HG03095 (cell line): ENCODE data around the gene MX2.
"Not testable (repeated sequence)": the region's sequence is repeated elsewhere in the genome, so short reads cannot be mapped to it uniquely, and the experiment has no call there.

ENCODE experiments used
- ATAC-seq: cut with Tn5 transposase; IDR thresholded peaks from one replicate; pipeline ENCODE4 v1.9.1; 2021; ENCODE audit warnings: moderate library complexity; ENCODE audit not compliant: unreplicated experiment

MX2 gene

DNA sequence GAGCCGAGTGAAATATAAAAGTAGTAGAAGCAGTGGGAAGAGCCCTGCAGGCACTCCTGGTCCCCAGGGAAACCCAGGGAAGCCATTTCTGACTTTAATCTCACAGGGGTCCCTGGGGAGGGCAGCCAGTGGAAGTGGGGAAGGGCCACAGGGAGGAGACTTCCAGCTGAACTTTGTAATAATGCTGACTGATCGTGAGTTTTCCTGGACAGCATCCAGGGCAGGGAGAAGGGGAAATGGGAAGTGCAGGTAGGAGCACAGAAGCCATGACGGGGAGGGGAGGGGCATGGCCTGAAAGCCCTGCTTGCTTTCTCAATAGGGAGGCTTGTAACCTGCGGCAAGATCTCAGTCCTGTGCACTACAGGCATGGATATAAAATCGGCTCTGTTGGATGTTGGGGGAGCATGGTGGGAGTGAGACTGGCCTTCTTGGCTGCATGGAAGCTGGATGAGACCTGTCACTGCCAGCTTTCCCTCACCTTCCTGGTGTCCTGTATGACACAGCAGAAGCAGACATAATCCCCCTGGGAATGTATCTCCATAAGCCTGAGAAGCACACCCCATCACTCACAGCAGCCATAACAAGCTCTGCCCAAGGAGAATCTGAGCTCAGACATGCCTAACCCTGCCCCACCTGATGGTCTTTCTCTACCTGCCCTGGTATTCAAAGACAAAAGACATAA lies 49.1 kb downstream of the MX2 start:
- ATAC-seq: no peak

DNA sequence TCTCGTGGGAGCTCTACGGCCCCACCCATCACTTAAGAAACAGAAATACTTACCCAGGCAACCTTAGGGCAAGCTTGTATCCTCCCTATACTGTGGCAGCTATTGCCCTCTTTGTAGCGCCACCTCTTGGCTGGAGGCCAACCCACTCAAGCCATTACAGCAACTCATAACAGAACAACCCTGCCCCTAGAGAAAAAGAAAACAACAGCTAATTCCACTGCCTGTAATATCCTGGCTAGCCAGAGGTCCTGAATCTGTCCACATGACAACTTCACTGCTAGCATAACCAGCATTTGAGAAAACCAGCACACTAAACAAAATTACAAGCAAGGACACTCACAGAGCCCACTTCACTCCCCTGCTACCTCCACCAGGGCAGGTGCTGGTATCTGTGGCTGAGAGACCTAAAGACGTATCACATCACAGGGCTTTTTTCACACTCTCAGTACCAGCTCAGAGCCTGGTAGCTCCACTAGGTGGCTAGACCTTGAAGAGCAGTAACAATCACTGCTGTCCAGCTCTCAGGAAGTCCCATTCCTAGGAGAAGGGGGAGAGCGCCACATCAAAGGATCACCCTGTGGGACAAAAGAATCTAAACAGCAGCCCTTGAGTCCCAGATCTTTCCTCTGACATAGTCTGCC lies 49.7 kb downstream of the MX2 start:
- ATAC-seq: no peak

DNA sequence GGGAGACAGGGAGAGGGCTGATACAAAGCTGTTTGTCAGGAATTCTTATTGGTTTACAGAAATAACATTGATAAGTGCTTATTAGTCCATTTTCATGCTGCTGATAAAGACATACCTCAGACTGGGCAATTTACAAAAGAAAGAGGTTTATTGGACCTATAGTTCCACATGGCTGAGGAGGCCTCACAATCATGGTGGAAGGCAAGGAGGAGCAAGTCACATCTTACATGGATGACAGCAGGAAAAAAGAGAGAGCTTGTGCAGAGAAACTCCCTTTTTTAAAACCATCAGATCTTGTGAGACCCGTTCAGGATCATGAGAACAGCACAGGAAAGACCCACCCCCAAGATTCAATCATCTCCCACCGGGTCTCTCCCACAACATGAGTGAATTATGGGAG lies 55.7 kb downstream of the MX2 start:
- ATAC-seq: not testable (repeated sequence)

DNA sequence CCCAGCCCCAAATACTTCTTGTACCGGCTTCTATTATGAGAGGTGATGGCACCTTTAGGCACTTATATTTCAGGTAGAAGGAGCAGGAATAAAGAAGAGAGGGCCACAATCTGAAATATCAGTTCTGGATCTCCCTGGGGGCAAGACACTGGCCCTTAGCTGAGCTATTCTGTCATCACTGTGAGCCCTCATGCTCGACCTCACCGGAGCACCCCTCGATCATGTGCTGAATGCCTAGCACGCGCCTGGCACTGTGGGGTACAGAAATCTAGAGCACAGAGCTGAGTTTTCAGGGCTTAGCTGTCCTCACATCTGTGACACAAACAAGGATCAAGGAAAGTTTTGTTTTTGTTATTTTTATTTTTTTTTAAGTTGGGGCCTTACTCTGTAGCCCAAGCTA lies 56.6 kb downstream of the MX2 start:
- ATAC-seq: no peak

DNA sequence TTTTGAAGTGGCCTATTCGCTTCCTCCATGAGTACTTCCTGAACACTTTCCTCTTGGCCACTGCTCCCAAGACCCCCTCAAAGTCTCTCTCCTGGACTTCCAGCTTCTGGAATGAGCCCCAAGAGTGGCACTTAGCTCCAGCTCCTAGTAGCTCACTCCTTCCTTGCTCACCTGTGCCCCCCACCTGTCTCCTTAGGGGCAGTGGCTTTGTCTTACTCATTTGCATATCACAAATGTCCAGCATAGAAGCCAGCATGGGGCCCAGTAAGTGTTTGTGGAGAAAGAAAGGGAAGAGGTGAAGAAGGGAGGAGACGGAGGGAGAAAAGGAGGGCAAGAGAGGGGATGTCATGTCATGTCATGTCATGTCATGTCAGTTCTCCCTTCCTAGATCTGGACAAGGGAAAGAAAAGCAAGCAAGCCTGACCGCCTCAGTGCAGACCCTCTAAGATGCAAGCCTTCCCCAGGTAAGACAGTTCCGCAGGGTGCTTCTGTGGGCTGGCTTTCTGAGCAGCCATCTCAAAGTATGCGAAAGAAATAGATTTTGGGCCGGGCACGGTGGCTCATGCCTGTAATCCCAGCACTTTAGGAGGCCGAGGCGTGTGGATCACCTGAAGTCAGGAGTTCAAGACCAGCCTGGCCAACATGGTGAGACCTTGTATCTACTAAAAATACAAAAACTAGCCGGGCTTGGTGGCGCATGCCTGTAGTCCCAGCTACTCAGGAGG lies 57.3 kb downstream of the MX2 start:
- no peak for ATAC-seq

DNA sequence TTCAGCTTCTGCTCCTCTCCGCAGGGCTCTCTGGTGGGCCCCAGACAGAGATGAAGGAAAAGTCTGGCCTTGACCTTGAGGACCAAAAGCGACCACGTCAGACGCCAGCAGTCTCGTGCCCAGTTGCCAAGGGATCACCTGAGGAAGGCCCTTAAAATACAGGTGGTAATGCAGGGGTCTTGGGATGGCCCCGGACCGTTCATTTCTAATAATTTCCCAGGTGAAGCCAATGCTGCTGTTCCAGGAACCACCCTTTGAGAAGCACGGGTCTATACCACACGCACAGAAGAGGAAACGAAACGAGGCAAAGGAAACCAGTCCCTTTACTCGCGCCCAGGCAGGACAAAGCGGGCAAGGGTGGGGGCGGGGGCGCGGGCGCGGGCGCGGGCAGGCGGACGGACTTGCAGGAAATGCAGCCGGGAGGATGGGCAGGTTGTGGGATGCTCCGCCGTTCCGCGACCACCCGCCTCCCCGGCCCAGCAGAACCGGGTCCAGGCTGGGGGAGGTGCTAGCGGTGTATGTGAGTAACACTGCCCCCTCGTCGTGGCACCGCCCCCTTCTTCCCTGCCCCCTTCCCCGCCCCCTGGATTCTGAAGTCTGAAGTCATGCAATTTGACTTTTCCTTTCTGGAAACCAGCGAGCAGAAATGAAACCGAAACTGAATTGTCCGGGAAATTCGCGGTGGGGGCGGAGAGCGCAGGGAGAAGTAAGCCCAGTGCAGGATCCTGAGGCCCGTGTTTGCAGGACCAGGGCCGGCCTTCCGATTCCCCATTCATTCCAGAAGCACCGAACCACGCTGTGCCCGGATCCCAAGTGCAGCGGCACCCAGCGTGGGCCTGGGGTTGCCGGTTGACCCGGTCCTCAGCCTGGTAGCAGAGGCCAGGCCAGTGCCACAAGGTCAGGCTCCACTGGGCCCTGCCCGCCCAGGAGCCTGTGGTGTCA lies 58.4 kb downstream of the MX2 start:
- peak; percentile 78 for ATAC-seq

DNA sequence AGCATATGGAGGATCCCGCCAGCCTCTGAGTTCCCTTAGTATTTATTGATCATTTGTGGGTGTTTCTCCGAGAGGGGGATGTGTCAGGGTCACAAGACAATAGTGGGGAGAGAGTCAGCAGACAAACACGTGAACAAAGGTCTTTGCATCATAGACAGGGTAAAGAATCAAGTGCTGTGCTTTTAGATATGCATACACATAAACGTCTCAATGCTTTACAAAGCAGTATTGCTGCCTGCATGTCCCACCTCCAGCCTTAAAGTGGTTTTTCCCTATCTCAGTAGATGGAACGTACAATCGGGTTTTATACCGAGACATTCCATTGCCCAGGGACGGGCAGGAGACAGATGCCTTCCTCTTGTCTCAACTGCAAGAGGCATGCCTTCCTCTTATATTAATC lies 59.2 kb downstream of the MX2 start:
- not testable (repeated sequence) for ATAC-seq

DNA sequence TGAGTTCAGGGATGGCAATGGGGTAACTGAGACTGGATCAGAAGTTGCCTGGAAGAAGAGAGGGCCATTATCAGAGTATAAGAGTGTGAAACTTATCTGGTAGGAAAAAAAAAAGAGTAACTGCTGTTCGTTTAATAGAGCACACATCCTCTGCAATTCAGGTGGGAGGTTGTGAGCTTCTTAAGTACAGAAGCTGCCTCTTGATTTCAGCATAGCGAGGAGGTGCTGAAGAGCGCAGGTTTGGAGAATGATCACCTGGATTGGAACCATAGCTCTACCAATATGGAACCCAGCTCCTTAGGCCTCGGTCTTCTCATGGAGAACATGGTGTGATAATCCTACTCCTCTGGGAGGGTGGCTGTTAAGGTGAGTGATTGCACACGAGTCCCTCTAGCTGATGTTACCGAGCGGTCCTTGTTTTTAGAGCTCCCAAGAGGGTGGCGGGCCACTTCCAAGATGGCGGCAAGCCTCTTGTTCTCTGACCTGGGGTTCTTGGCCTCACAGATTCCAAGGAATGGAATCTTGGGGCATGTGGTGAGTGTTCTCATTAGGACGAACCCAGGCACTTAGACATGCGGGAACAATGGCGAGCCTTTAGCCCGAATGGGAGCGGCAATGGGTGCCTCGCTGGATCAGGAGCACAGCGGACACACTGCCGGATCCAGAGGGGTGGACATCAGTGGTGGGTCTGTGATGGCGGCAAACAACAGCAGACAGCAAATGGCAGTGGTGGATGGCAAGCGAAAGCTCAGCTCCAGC lies 60.9 kb downstream of the MX2 start:
- ATAC-seq: no peak

DNA sequence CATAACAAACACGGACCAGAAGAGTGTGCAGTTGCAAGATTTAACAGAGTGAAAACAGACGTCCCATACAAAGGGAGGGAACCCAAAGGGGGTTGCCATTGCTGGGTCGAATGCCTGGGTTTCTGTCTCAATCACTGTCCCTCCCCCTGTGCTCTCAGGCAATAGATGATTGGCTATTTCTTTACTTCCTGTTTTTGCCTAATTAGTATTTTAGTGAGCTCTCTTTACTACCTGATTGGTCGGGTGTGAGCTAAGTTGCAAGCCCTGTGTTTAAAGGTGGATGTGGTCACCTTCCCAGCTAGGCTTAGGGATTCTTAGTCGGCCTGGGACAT lies 61.4 kb downstream of the MX2 start:
- not testable (repeated sequence) for ATAC-seq

DNA sequence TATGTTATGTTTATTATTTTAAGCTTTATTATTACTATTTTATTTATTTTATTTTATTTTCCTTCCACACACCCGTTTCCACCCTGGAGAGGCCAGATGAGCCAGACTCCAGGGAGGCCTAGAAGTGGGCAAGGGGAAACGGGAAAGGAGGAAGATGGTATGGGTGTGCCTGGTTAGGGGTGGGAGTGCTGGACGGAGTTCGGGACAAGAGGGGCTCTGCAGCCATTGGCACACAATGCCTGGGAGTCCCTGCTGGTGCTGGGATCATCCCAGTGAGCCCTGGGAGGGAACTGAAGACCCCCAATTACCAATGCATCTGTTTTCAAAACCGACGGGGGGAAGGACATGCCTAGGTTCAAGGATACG lies 63.7 kb downstream of the MX2 start:
- no peak for ATAC-seq

DNA sequence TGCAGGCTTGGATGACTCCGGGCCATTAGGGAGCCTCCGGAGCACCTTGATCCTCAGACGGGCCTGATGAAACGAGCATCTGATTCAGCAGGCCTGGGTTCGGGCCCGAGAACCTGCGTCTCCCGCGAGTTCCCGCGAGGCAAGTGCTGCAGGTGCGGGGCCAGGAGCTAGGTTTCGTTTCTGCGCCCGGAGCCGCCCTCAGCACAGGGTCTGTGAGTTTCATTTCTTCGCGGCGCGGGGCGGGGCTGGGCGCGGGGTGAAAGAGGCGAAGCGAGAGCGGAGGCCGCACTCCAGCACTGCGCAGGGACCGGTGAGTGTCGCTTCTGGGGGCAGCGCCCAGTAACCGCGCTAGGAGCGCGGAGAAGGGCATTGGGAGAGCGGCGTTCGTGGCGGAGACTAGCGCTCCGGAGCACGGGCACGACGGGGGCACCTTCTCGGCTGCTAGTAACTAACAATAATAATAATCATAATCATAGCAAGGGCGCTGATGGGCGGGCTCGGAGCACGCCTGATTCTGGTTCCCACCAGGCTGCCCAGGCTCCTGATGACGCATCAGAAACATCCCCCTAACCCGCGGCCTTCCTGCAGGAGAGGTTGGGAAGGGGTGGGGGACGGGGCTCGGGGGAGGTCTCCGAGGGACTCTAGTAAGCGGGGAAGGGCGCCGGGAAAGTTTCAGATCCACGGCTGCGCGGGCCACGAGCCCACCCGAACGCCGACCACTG lies 64.3 kb downstream of the MX2 start, which contains the start of gene MX1:
MX1 (plus strand) TSS at position 286 of the 722 bp plus-strand sequence. CDS start 5,832 bp downstream, outside the sequence.
- peak; percentile 83 for ATAC-seq

DNA sequence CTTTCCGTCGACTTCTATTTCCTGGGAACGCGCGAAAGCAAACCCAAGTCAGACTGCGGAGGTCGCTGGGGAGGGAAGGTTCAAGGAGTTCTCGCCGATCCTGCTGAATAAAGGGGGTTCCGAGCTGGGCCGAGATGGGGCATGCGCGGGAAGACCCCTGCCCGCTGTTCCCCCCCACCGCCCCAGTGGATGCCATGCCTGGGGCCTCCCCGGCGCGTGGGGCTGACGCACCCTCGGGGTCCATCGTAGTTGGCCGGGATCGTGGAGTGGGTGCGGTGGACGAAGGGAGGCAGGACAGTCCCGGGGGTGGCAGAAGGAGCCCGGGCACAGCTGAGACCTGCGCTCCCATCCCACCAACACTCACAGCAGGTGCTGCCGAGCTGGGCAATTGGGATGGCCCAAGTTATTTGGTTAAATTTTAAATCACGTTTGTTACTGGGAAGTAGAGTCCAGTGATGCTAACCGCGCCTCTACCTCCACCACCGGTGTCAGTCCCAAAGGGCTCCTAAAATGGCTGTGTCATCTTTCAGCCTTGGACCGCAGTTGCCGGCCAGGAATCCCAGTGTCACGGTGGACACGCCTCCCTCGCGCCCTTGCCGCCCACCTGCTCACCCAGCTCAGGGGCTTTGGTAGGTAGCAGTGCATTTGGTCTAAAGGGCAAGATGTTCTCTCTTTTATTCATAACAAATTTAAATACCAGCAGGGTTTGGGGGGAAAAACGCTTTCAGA lies 65.0 kb downstream of the MX2 start:
- no peak for ATAC-seq

DNA sequence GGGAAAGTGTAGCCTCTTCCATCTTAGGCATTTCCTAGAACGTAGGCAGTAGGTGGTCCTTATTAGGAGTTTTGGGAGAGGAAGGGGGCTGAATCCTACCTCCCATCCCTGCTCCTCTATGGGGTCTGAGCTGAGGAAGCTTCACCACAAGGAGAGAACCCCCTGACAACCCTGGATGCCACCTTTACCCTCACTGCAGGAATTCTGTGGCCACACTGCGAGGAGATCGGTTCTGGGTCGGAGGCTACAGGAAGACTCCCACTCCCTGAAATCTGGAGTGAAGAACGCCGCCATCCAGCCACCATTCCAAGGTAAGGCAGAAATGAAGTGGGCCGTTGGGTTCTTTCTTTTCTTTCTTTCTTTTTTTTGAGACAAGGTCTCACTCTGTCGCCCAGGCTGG lies 65.7 kb downstream of the MX2 start:
- no peak for ATAC-seq

DNA sequence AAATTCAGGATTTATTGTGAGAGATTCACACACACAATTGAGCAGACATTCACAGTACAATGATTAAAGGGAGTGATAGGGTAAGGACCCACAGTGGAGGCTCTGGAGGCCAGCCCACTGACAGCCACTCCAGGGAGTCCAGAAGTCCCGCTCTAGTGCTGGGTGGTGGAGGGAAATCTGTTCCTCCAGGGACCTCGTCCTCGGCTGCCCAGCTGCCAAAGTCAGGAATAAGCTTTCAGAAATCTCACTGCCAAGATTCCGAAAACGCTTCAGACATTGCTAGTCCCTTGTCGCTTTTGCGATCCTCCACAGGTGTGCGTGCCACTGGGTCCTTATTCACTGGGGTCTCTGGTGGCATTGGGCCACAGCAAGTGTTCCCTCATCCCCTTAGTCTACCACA lies 66.5 kb downstream of the MX2 start:
- ATAC-seq: no peak

DNA sequence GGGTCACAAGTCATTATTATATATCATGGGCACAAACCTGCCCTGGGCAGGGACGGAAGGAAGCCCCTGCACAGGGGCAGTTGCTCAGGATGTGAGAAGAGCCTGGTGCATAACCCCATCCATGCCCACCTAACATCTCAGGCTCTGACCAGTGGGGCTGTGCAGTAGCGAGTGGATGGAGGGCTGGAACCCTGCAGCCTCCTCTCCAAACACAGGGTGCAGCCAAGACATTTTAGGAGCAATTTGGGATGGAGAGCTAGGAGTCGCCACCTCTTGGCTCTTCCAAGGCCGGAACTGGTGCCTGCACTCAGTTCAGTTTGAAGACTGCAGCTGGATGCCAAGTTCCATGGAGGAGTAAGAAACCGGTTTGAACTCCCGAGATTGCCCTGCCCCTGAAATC lies 67.0 kb downstream of the MX2 start:
- no peak for ATAC-seq

DNA sequence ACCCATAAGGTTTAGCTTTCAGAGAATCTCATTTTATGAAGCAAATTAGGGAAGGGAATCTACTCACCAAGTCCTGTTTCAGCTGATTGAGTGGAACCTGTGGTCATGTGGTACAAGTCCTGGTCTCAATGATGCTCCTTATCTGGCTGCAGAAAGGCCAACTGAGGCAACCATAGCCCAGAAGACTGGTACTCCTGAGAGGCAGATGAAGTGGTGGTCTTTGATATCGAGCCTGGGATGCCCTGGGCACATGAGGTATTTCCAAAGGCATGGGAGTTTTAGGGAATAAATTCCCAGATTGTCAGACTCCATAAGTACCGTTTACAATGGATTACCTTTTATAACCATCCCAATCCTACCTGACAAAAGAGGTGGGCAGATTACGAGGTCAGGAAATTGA lies 67.5 kb downstream of the MX2 start:
- ATAC-seq: no peak

DNA sequence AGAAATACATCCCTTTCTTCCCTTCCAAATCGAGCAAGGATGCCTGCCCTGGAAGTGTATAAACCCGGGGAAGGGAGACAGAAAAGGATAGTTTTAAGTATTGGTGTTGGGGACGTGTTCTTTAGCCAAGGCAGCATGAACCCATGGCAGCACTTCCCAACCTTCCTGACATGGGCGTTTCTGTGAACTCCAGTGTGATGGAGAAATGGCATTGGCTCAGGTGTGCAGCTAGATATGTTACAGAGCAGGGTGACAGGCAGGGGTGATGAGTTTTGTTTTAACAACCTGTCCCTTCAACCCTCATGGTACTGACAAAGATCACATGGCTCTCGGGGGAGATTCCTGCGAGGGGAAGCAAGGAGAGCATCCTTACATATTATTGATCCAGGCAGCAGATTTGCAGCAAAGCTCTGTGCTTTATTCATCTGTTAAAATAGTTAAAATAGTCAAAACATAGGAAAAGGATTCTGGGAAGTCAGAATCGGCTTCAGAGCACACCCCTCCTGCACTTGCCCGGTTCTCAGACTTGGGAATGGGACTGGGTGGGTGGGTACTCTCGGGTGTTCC lies 68.2 kb downstream of the MX2 start:
- ATAC-seq: no peak

DNA sequence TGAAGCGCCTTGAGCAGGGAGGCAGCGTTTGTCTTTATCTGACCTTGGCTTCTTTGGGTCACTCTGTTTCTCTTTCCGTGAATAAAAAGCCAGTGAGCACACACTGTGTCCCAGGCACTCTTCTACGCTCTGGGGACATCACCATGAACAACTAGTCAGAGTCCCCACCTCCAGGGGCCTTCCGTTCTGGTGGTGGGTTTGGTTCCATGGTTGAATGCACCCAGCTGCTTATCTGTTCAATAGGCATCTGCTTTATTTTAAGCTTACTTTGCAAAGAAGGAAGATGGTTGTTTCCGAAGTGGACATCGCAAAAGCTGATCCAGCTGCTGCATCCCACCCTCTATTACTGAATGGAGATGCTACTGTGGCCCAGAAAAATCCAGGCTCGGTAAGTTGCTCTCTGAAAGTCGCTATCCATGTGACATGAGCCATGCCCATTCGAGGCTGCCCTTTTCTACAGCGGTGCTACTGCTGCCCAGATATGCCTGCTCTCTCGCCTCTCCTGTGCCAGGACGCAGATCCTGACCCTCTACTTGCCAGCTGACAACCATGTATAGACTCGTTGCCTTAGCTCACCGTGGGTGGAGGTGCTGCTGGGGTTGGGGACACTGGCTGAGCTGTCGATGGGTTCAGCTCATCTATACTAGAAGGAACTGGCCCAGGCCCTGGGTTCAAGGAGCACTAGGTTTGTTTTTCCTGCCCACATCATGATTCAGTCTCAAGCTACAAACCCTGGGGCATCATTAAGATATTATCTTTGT lies 70.1 kb downstream of the MX2 start:
- ATAC-seq: peak; percentile 86
